ENCODE measurements around the gene MAP3K8. TPM values are rescaled to one million over a fixed set of nuclear protein-coding genes. Genes with fewer than 3 reads are reported as not detected.

Gene MAP3K8
- total and polyA plus RNA-seq, 4 donors, result 37.0 to 77.9 (median 50.5) TPM

DNA sequence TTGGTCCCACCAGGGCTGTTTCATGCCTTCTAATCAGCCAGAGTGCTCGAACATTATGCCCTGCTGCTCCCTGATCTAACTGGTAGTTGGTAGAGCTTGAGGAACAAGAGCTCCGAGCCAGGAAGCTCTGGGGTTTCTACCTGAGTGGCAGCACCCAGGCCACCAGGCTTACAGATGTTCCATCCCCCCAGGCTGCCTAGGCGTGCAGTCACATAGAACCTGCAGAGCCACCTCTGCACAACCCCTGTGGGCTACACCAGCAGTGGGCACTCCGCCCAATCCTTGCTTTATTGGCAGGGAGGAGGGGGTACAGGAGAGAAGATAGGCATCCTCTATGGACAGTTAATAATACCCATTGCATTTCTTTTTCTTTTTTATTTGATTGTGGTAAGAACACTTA lies 21.8 kb downstream of the MAP3K8 start:
- no peak for ATAC-seq (ENCODE audit: insufficient read depth, low FRiP score)
- peaks cover 0 to 31% (median 13%) of the 10 kb centered on the region in 4 donors for H3K36me3 ChIP-seq (ENCODE audit: control insufficient read depth in 4 of 4, insufficient read depth in 4 of 4, low read length in 4 of 4)

DNA sequence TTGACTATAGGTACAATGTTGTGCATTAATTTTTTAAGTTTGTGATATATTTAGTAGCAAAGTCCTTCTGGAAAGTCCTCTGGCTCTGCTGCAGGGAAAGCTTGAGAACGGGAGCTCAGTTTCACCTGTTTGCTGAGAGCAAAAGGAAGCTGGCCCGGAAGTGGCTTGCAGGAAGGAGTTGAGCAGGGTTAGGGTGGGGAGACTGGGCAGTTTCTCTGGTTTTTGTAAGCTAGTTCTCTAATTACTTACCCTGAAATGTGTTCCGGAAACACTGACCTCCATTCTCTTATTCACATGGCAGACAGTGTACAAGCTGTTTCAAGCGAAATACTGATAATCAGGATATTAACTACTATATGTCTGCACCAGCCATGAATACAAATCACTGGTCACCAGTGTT lies 22.3 kb downstream of the MAP3K8 start:
- peaks cover 7 to 13% (median 10%) of the 10 kb centered on the region in 5 donors for H3K4me1 ChIP-seq (ENCODE audit: control insufficient read depth in 5 of 5, insufficient read depth in 5 of 5, low read length in 5 of 5)
- H3K27me3 ChIP-seq (ENCODE audit: control insufficient read depth in 3 of 3, insufficient read depth in 3 of 3, low read length in 2 of 3), result no peaks in the 10 kb centered on the region
- H3K27ac ChIP-seq (ENCODE audit: low read depth in 1 of 2, low read length in 1 of 2), result no peak overlapping the region
- no peak overlapping the region for H3K4me3 ChIP-seq
- 18 to 22% methylated on average over 4 of the region's 4 CpGs for WGBS, 2 donors
- peak in 1 of 3 donors; percentile 19 for DNase-seq
- H3K36me3 ChIP-seq (ENCODE audit: control insufficient read depth in 4 of 4, insufficient read depth in 4 of 4, low read length in 4 of 4), result peaks cover 0 to 31% (median 13%) of the 10 kb centered on the region in 4 donors
- no peak for TF ChIP-seq CTCF (IDR thresholded peaks at IDR 0.05; ENCODE audit: control extremely low read depth, extremely low read depth)
- ATAC-seq (ENCODE audit: insufficient read depth, low FRiP score), result no peak
- no peak overlapping the region for H3K9ac ChIP-seq (ENCODE audit: insufficient read depth in 1 of 2, low read length in 2 of 2)
- no peaks in the 10 kb centered on the region for H3K9me3 ChIP-seq (ENCODE audit: control insufficient read depth in 4 of 4, insufficient read depth in 3 of 4, low read length in 3 of 4)

More for the DNA sequence above, 21.8 kb downstream of the MAP3K8 start:
- WGBS, 2 donors, result 57 to 58% methylated on average over 4 of the region's 4 CpGs
- no peak for DNase-seq
- Histone ChIP-seq H3K4me1 (ENCODE audit: control insufficient read depth in 5 of 5, insufficient read depth in 5 of 5, low read length in 5 of 5) (peaks cover 7 to 13% (median 10%) of the 10 kb centered on the region in 5 donors), H3K9ac (ENCODE audit: insufficient read depth in 1 of 2, low read length in 2 of 2) (no peak overlapping the region), H3K4me3 (no peak overlapping the region), H3K27me3 (ENCODE audit: control insufficient read depth in 3 of 3, insufficient read depth in 3 of 3, low read length in 2 of 3) (no peaks in the 10 kb centered on the region), H3K9me3 (ENCODE audit: control insufficient read depth in 4 of 4, insufficient read depth in 3 of 4, low read length in 3 of 4) (no peaks in the 10 kb centered on the region), H3K27ac (ENCODE audit: low read depth in 1 of 2, low read length in 1 of 2) (peak overlapping the region in 1 of 2 donors; percentile 64)
- TF ChIP-seq CTCF (IDR thresholded peaks at IDR 0.05; ENCODE audit: control extremely low read depth, extremely low read depth), result no peak

GRCh38 chr10:30459283-30459682 lies 25.3 kb downstream of the MAP3K8 start:
- Histone ChIP-seq H3K36me3 (ENCODE audit: control insufficient read depth in 4 of 4, insufficient read depth in 4 of 4, low read length in 4 of 4) (peaks cover 0 to 30% (median 10%) of the 10 kb centered on the region in 4 donors), H3K27ac (ENCODE audit: low read depth in 1 of 2, low read length in 1 of 2) (peak overlapping the region in 1 of 2 donors; percentile 64), H3K4me1 (ENCODE audit: control insufficient read depth in 5 of 5, insufficient read depth in 5 of 5, low read length in 5 of 5) (peaks cover 7 to 10% (median 8%) of the 10 kb centered on the region in 5 donors), H3K9me3 (ENCODE audit: control insufficient read depth in 4 of 4, insufficient read depth in 3 of 4, low read length in 3 of 4) (no peaks in the 10 kb centered on the region), H3K4me3 (no peak overlapping the region), H3K9ac (ENCODE audit: insufficient read depth in 1 of 2, low read length in 2 of 2) (no peak overlapping the region), H3K27me3 (ENCODE audit: control insufficient read depth in 3 of 3, insufficient read depth in 3 of 3, low read length in 2 of 3) (no peaks in the 10 kb centered on the region)
- no peak for ATAC-seq (ENCODE audit: insufficient read depth, low FRiP score)
- TF ChIP-seq CTCF (IDR thresholded peaks at IDR 0.05; ENCODE audit: control extremely low read depth, extremely low read depth), result no peak
- DNase-seq, result no peak
- 39 to 80% methylated on average over 6 of the region's 6 CpGs for WGBS, 2 donors

GRCh38 chr10:30460121-30460520 lies 26.1 kb downstream of the MAP3K8 start:
- ATAC-seq (ENCODE audit: insufficient read depth, low FRiP score), result no peak
- WGBS, 2 donors, result 93 to 97% methylated on average over 3 of the region's 3 CpGs
- peaks cover 6 to 9% (median 8%) of the 10 kb centered on the region in 5 donors for H3K4me1 ChIP-seq (ENCODE audit: control insufficient read depth in 5 of 5, insufficient read depth in 5 of 5, low read length in 5 of 5)

More at GRCh38 chr10:30460121-30460520, 26.1 kb downstream of the MAP3K8 start:
- DNase-seq, result no peak
- Histone ChIP-seq H3K4me3 (no peak overlapping the region), H3K36me3 (ENCODE audit: control insufficient read depth in 4 of 4, insufficient read depth in 4 of 4, low read length in 4 of 4) (peaks cover 0 to 29% (median 10%) of the 10 kb centered on the region in 4 donors), H3K9me3 (ENCODE audit: control insufficient read depth in 4 of 4, insufficient read depth in 3 of 4, low read length in 3 of 4) (no peaks in the 10 kb centered on the region), H3K9ac (ENCODE audit: insufficient read depth in 1 of 2, low read length in 2 of 2) (no peak overlapping the region), H3K27ac (ENCODE audit: low read depth in 1 of 2, low read length in 1 of 2) (no peak overlapping the region), H3K27me3 (ENCODE audit: control insufficient read depth in 3 of 3, insufficient read depth in 3 of 3, low read length in 2 of 3) (no peaks in the 10 kb centered on the region)
- TF ChIP-seq CTCF (IDR thresholded peaks at IDR 0.05; ENCODE audit: control extremely low read depth, extremely low read depth), result no peak
